Fibroblast of the aortic adventitia (primary cell): ENCODE data around the gene MGLL. TPM values are rescaled to one million over a fixed set of nuclear protein-coding genes. Genes with fewer than 3 reads are reported as not detected.

Experiments
- DNase-seq: peaks from one replicate; pipeline ENCODE4 v3.0.0-alpha.2; 2010; ENCODE audit warnings: low read depth
- H3K4me3 ChIP-seq: 2 replicates; pipeline ENCODE4 v1.5.1; 2011; ENCODE audit warnings: low read depth, mild to moderate bottlenecking, control low read depth, low read length, moderate library complexity
- CTCF ChIP-seq: IDR thresholded peaks from 2 replicates; pipeline ENCODE4 v1.5.1; 2011; ENCODE audit warnings: mild to moderate bottlenecking, low read length, control low read depth, inconsistent platforms; ENCODE audit not compliant: insufficient read depth
- total RNA-seq: library from RNA; depleted of rRNA; stranded (reverse); fragments of >200 nt; gene quantifications from 2 replicates; pipeline ENCODE4 v1.2.3, GENCODE V29; 2012; ENCODE audit warnings: low replicate concordance

The MGLL gene
- total RNA-seq, 1 donor, result 25.8 TPM

GRCh38 chr3:127697551-127698240 lies 124.6 kb downstream of the MGLL start:
- DNase-seq, result peak; percentile 94
- TF ChIP-seq CTCF, result no peak
- H3K4me3 ChIP-seq, result peak overlapping the region; percentile 49

- DNase-seq, result no peak
- TF ChIP-seq CTCF, result peak; percentile 33
- H3K4me3 ChIP-seq, result no peak overlapping the region
These were observed 127.7 kb downstream of the MGLL start for GRCh38 chr3:127694467-127695215.

GRCh38 chr3:127693336-127693843 lies 128.9 kb downstream of the MGLL start:
- no peak for TF ChIP-seq CTCF
- H3K4me3 ChIP-seq, result no peak overlapping the region

GRCh38 chr3:127692501-127693335 lies 129.6 kb downstream of the MGLL start:
- DNase-seq, result no peak
- H3K4me3 ChIP-seq, result no peak overlapping the region
- no peak for TF ChIP-seq CTCF

More at GRCh38 chr3:127693336-127693843, 128.9 kb downstream of the MGLL start:
- DNase-seq, result no peak

- H3K4me3 ChIP-seq, result no peak overlapping the region
- no peak for DNase-seq
- TF ChIP-seq CTCF, result no peak
These were observed 130.3 kb downstream of the MGLL start for GRCh38 chr3:127691974-127692373.

GRCh38 chr3:127691489-127691888 lies 130.8 kb downstream of the MGLL start:
- TF ChIP-seq CTCF, result no peak
- no peak overlapping the region for H3K4me3 ChIP-seq
- no peak for DNase-seq
